CD4-positive, alpha-beta T cell (primary cell): ENCODE data around the gene CNTN3. TPM values are rescaled to one million over a fixed set of nuclear protein-coding genes. Genes with fewer than 3 reads are reported as not detected.

ENCODE experiments used
- ATAC-seq: fragments of 200-7000 bp; cut with Tn5 transposase; one replicate; pipeline ENCODE4 v1.10.0; 2022; ENCODE audit warnings: mild to moderate bottlenecking; ENCODE audit not compliant: poor library complexity
- CTCF ChIA-PET: fragments of 350-600 bp; sonication (Branson Sonifier 250); formaldehyde crosslinking; loops from one replicate; lab custom pipeline; 2021; ENCODE audit warnings: antibody characterized with exemption, inconsistent platforms; lab: Charles Lee
- POLR2A ChIA-PET: fragments of 350-600 bp; sonication (Branson Sonifier 250); formaldehyde crosslinking; loops from one replicate; lab custom pipeline; 2021; ENCODE audit warnings: antibody characterized with exemption, inconsistent platforms; lab: Charles Lee
- DNase-seq, 14 experiments: peaks; one replicate each; pipeline ENCODE4 v3.0.0-alpha.2; 2013 to 2020; ENCODE audit warnings: mixed read lengths in 2 of 14
- H3K27ac ChIP-seq, 2 donors: one replicate each; pipeline versions ENCODE4 v1.5.1 to v1.7.0; 2013; ENCODE audit warnings: low read length in 2 of 2, low read depth in 1 of 2, mild to moderate bottlenecking in 1 of 2
- H3K27me3 ChIP-seq, 2 experiments: 1 replicate in 1 of 2; 2 replicates in 1 of 2; pipeline versions ENCODE4 v1.6.1 to v1.7.0; 2013; ENCODE audit warnings: low read length in 2 of 2, control low read depth in 1 of 2, mild to moderate bottlenecking in 1 of 2, moderate library complexity in 1 of 2; ENCODE audit not compliant: insufficient read depth in 2 of 2, control insufficient read depth in 1 of 2
- H3K36me3 ChIP-seq: one replicate; pipeline ENCODE4 v1.6.1; 2013; ENCODE audit warnings: low read length, control low read depth; ENCODE audit not compliant: insufficient read depth
- H3K4me1 ChIP-seq: one replicate; pipeline ENCODE4 v1.6.1; 2013; ENCODE audit warnings: low read length, control low read depth; ENCODE audit not compliant: insufficient read depth
- H3K4me3 ChIP-seq: one replicate; pipeline ENCODE4 v1.5.1; 2013; ENCODE audit warnings: mild to moderate bottlenecking, low read length, moderate library complexity
- H3K9me3 ChIP-seq, 2 experiments: 1 replicate in 1 of 2; 2 replicates in 1 of 2; pipeline versions ENCODE4 v1.6.1 to v1.7.0; 2013; ENCODE audit warnings: low read length in 2 of 2, mild to moderate bottlenecking in 2 of 2, control low read depth in 1 of 2, moderate library complexity in 1 of 2; ENCODE audit not compliant: control insufficient read depth in 1 of 2, insufficient read depth in 1 of 2
- H3K27ac Mint-ChIP-seq: one replicate; pipeline ENCODE4 v1.8.0; 2020; ENCODE audit warnings: mixed read lengths
- H3K27me3 Mint-ChIP-seq: one replicate; pipeline ENCODE4 v1.8.0; 2021; ENCODE audit warnings: mixed read lengths
- H3K36me3 Mint-ChIP-seq: one replicate; pipeline ENCODE4 v1.8.0; 2021; ENCODE audit warnings: low read depth, mixed read lengths
- H3K4me1 Mint-ChIP-seq: one replicate; pipeline ENCODE4 v1.8.0; 2021; ENCODE audit warnings: low read depth, mixed read lengths
- H3K4me3 Mint-ChIP-seq: one replicate; pipeline ENCODE4 v1.8.0; 2020; ENCODE audit warnings: mild to moderate bottlenecking, mixed read lengths
- H3K9me3 Mint-ChIP-seq: one replicate; pipeline ENCODE4 v1.8.0; 2020; ENCODE audit warnings: mixed read lengths
- intact Hi-C, 2 experiments: fragments of 100-400 bp; cut with DNase I in 1 of 2; cut with micrococcal nuclease in 1 of 2; formaldehyde crosslinking; loops; one replicate each; pipeline versions ENCODE4 v1.15.1 to v1.9.0; 2023 to 2025; cut with DNase I, micrococcal nuclease
- total RNA-seq, 174 experiments: library from RNA in 2 of 174; stranded (reverse) in 2 of 174; gene quantifications; one replicate each; pipeline ENCODE4 v1.2.3 and lab custom pipeline; 2021 to 2026
- TF ChIP-seq, protein P1 (sequence below): fragments of 200-600 bp; IDR thresholded peaks from one replicate; pipeline ENCODE4 v1.8.0; 2022; ENCODE audit warnings: antibody characterized with exemption, mild to moderate bottlenecking

CNTN3 gene
- total RNA-seq, 2 experiments from 2014 or later, result not detected

DNA sequence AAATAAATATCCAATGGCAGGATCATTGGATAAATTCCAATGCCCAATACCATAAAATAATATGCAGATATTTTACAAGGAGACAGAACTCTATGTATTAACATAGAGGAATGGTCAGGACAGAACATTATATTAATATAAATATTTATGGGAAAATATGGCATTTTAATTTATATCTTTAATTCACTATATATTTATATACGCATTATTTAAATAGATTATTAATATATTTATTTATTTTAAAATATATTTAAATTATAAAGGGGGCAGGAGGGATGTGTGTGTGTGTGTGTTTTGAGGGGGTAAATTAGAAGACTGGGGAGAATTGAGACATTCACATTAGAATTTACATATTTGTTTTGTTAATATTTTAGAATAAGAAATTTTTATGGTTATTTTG lies 31.6 kb upstream of the CNTN3 start:
- Histone ChIP-seq H3K27ac (no peak overlapping the region), H3K27me3 (no peaks in the 10 kb centered on the region), H3K36me3 (no peaks in the 10 kb centered on the region), H3K4me1 (no peaks in the 10 kb centered on the region), H3K9me3 (peaks cover 0 to 5% of the 10 kb centered on the region in 2 experiments), H3K4me3 (no peak overlapping the region)
- no peak for ATAC-seq
- intact Hi-C loops, result no loop called here
- TF ChIP-seq, protein P1, sequence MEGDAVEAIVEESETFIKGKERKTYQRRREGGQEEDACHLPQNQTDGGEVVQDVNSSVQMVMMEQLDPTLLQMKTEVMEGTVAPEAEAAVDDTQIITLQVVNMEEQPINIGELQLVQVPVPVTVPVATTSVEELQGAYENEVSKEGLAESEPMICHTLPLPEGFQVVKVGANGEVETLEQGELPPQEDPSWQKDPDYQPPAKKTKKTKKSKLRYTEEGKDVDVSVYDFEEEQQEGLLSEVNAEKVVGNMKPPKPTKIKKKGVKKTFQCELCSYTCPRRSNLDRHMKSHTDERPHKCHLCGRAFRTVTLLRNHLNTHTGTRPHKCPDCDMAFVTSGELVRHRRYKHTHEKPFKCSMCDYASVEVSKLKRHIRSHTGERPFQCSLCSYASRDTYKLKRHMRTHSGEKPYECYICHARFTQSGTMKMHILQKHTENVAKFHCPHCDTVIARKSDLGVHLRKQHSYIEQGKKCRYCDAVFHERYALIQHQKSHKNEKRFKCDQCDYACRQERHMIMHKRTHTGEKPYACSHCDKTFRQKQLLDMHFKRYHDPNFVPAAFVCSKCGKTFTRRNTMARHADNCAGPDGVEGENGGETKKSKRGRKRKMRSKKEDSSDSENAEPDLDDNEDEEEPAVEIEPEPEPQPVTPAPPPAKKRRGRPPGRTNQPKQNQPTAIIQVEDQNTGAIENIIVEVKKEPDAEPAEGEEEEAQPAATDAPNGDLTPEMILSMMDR, result no peak
- no peaks in the 10 kb centered on the region for H3K36me3 Mint-ChIP-seq
- POLR2A ChIA-PET, result no interaction called here
- H3K27ac Mint-ChIP-seq, result no peak overlapping the region
- H3K4me3 Mint-ChIP-seq, result no peak overlapping the region
- no peak for DNase-seq
- H3K4me1 Mint-ChIP-seq, result no peaks in the 10 kb centered on the region
- CTCF ChIA-PET, result no interaction called here
- H3K9me3 Mint-ChIP-seq, result peaks cover 3% of the 10 kb centered on the region
- no peaks in the 10 kb centered on the region for H3K27me3 Mint-ChIP-seq

DNA sequence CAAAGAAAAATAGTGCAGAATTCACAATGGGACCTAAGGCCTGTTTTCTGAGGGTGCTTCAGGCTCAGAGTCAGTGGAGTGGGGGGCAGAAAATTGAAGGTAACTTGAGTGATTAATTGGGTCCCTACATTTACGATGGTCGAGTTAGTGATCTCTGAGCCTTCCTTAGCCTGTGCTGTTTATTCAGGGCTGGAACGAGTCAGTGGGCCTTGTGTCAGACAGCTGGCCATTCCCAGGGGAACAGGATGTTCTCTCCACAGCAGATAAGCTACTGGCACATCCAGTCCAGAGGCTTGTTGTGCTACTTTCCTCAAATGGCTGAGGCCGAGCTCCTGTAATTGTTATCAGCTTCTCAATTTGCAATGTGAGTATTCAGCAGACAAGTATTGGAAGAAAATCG lies 29.2 kb upstream of the CNTN3 start:
- Histone ChIP-seq H3K4me3 (no peak overlapping the region), H3K4me1 (no peaks in the 10 kb centered on the region), H3K36me3 (no peaks in the 10 kb centered on the region), H3K27ac (no peak overlapping the region), H3K9me3 (peaks cover 0 to 5% of the 10 kb centered on the region in 2 experiments), H3K27me3 (no peaks in the 10 kb centered on the region)
- no peak for ATAC-seq
- Mint-ChIP-seq H3K4me3 (no peak overlapping the region), H3K27ac (no peak overlapping the region), H3K4me1 (no peaks in the 10 kb centered on the region), H3K27me3 (no peaks in the 10 kb centered on the region), H3K36me3 (no peaks in the 10 kb centered on the region), H3K9me3 (peaks cover 3% of the 10 kb centered on the region)
- TF ChIP-seq, protein P1, result no peak
- intact Hi-C loops, result no loop called here
- DNase-seq, result no peak
- ChIA-PET POLR2A (no interaction called here), CTCF (no interaction called here)

DNA sequence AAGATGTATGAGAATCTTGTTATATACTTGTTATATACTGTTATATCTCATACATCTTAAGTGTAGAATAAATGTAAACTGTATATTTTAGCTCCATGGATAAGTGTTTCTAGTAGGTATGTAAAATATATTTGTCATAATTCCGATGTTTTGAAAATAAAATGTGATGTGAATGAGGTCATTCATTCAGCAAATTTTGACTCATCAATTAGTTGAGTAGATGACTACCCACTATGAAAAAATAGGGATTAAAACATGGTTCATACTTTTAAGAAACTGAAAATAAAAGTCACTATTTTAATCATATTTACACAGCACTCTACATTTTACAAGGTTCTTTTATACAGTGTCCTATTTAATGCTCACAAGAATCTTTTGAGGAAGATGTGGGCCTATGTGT lies 28.4 kb upstream of the CNTN3 start:
- CTCF ChIA-PET, result no interaction called here
- intact Hi-C loops, result no loop called here
- no peak overlapping the region for H3K4me3 Mint-ChIP-seq
- ATAC-seq (no peak), DNase-seq (no peak)
- H3K4me1 Mint-ChIP-seq, result no peaks in the 10 kb centered on the region
- no peaks in the 10 kb centered on the region for H3K36me3 Mint-ChIP-seq
- Histone ChIP-seq H3K27ac (no peak overlapping the region), H3K4me1 (no peaks in the 10 kb centered on the region), H3K36me3 (no peaks in the 10 kb centered on the region), H3K27me3 (no peaks in the 10 kb centered on the region), H3K9me3 (peaks cover 0 to 5% of the 10 kb centered on the region in 2 experiments), H3K4me3 (no peak overlapping the region)
- TF ChIP-seq, protein P1, result no peak
- H3K27ac Mint-ChIP-seq, result no peak overlapping the region
- H3K27me3 Mint-ChIP-seq, result no peaks in the 10 kb centered on the region
- peaks cover 3% of the 10 kb centered on the region for H3K9me3 Mint-ChIP-seq
- POLR2A ChIA-PET, result no interaction called here
